Cardiac muscle cell (in vitro differentiated cells and primary cell): Measurements from ENCODE around the gene WIF1. TPM values are rescaled to one million over a fixed set of nuclear protein-coding genes. Genes with fewer than 3 reads are reported as not detected.
A peak's percentile ranks its signal among the peaks of the same experiment; 100 is the strongest.

Source experiments
- DNase-seq, 2 donors: peaks; one replicate each; pipeline versions ENCODE4 v3.0.0 to v3.0.0-alpha.2; 2010 to 2017; ENCODE audit warnings: low read depth in 1 of 2, low spot score in 1 of 2
- H3K27ac ChIP-seq: fragments of 200-600 bp; sonication (generic); 2 replicates; pipeline ENCODE4 v1.5.1; 2016
- H3K27me3 ChIP-seq: fragments of 200-600 bp; sonication (generic); 2 replicates; pipeline ENCODE4 v1.6.0; 2016; ENCODE audit warnings: control low read depth
- H3K36me3 ChIP-seq: fragments of 200-600 bp; sonication (generic); 2 replicates; pipeline ENCODE4 v1.5.1; 2016; ENCODE audit warnings: control low read depth
- H3K4me1 ChIP-seq: fragments of 200-600 bp; sonication (generic); 2 replicates; pipeline ENCODE4 v1.8.1; 2017; ENCODE audit warnings: low read depth, mild to moderate bottlenecking, mixed run types
- H3K4me3 ChIP-seq: fragments of 200-600 bp; sonication (generic); 2 replicates; pipeline ENCODE4 v1.5.1; 2016; ENCODE audit warnings: mild to moderate bottlenecking
- H3K9me3 ChIP-seq: fragments of 200-600 bp; sonication (generic); 2 replicates; pipeline ENCODE4 v1.5.1; 2017; ENCODE audit warnings: low read depth, mild to moderate bottlenecking, control low read depth
- polyA plus RNA-seq: library from polyadenylated mRNA; unstranded; fragments of >200 nt; fragmentation: Nextera tagmentation; extraction: Ambion mirVana; gene quantifications from 2 replicates; pipeline ENCODE4 v1.2.1, GENCODE V29; 2016
- total RNA-seq: library from RNA; depleted of rRNA; stranded (reverse); fragments of >200 nt; gene quantifications from 2 replicates; pipeline ENCODE4 v1.2.3, GENCODE V29; 2016
- TF ChIP-seq, protein P1 (sequence below): IDR thresholded peaks from 2 replicates; pipeline ENCODE4 v1.5.1; 2012; ENCODE audit warnings: low read depth, mild to moderate bottlenecking, low read length

Gene WIF1
- total and polyA plus RNA-seq, 2 experiments from 2014 or later: not detected

- no peak overlapping the region for H3K27ac ChIP-seq
- no peak overlapping the region for H3K4me3 ChIP-seq
- DNase-seq: no peak
- no peaks in the 10 kb centered on the region for H3K36me3 ChIP-seq
- H3K9me3 ChIP-seq: no peaks in the 10 kb centered on the region
- peaks cover 43% of the 10 kb centered on the region for H3K27me3 ChIP-seq
- H3K4me1 ChIP-seq: no peaks in the 10 kb centered on the region
- TF ChIP-seq, protein P1, sequence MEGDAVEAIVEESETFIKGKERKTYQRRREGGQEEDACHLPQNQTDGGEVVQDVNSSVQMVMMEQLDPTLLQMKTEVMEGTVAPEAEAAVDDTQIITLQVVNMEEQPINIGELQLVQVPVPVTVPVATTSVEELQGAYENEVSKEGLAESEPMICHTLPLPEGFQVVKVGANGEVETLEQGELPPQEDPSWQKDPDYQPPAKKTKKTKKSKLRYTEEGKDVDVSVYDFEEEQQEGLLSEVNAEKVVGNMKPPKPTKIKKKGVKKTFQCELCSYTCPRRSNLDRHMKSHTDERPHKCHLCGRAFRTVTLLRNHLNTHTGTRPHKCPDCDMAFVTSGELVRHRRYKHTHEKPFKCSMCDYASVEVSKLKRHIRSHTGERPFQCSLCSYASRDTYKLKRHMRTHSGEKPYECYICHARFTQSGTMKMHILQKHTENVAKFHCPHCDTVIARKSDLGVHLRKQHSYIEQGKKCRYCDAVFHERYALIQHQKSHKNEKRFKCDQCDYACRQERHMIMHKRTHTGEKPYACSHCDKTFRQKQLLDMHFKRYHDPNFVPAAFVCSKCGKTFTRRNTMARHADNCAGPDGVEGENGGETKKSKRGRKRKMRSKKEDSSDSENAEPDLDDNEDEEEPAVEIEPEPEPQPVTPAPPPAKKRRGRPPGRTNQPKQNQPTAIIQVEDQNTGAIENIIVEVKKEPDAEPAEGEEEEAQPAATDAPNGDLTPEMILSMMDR: no peak
Observed at GRCh38 chr12:65164774-65165173, 43.7 kb upstream of the WIF1 start.

DNA sequence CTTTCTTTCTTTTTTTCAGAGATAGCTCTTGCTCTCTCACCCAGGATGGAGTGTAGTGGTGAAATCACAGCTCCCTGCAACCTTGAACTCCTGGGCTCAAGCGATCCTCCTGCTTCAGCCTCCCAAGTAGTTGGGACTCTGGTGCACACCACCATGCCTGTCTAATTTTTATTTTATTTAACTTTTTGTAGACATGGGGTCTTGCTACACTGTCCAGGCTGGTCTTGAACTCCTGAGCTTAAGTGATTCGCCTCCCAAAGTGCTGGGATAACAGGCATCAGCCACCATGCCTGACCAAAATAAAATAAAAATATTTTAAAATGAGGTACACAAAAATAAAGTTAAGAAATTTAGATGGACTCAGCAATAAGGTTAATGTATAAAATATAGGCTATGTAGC is 43.1 kb upstream of the WIF1 start:
- no peak for DNase-seq
- H3K27ac ChIP-seq: no peak overlapping the region
- no peaks in the 10 kb centered on the region for H3K36me3 ChIP-seq
- no peaks in the 10 kb centered on the region for H3K9me3 ChIP-seq
- peaks cover 44% of the 10 kb centered on the region for H3K27me3 ChIP-seq
- no peaks in the 10 kb centered on the region for H3K4me1 ChIP-seq
- no peak overlapping the region for H3K4me3 ChIP-seq
- TF ChIP-seq, protein P1: no peak

GRCh38 chr12:65162609-65163008 is 41.5 kb upstream of the WIF1 start:
- no peak overlapping the region for H3K27ac ChIP-seq
- H3K27me3 ChIP-seq: peaks cover 41% of the 10 kb centered on the region
- no peaks in the 10 kb centered on the region for H3K36me3 ChIP-seq
- no peaks in the 10 kb centered on the region for H3K9me3 ChIP-seq
- no peak for DNase-seq
- H3K4me1 ChIP-seq: no peaks in the 10 kb centered on the region
- no peak overlapping the region for H3K4me3 ChIP-seq
- TF ChIP-seq, protein P1: no peak

GRCh38 chr12:65157091-65157490 is 36.0 kb upstream of the WIF1 start:
- no peaks in the 10 kb centered on the region for H3K36me3 ChIP-seq
- no peak for DNase-seq
- H3K4me1 ChIP-seq: no peaks in the 10 kb centered on the region
- H3K9me3 ChIP-seq: no peaks in the 10 kb centered on the region
- H3K4me3 ChIP-seq: no peak overlapping the region
- no peak overlapping the region for H3K27ac ChIP-seq
- TF ChIP-seq, protein P1: no peak
- peaks cover 31% of the 10 kb centered on the region for H3K27me3 ChIP-seq

DNA sequence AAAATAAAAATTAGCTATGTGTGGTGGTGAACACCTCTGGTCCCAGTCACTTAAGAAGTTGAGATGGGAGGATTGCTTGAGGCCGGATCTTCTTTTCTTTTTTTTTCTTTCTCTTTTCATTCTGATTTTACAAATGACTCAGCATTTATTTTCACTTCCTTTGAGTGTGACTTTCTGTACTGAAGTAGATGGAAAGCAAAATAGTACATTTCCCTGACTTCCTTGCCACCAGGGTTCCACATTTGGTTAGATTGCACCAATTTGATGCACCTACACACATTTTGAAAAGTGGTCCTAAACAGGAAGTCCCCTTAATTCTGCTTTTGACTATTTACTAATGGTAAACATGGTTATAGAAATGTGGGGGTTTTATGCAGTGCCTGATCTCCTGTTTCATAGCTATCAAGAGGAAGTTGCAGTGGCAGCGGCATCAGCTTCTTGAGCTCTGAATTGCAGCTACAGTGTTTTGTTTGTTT is 35.3 kb upstream of the WIF1 start:
- no peak overlapping the region for H3K27ac ChIP-seq
- H3K9me3 ChIP-seq: no peaks in the 10 kb centered on the region
- no peaks in the 10 kb centered on the region for H3K4me1 ChIP-seq
- H3K36me3 ChIP-seq: no peaks in the 10 kb centered on the region
- peaks cover 29% of the 10 kb centered on the region for H3K27me3 ChIP-seq
- TF ChIP-seq, protein P1: no peak
- no peak overlapping the region for H3K4me3 ChIP-seq
- peak in 1 of 2 donors; percentile 10 for DNase-seq

DNA sequence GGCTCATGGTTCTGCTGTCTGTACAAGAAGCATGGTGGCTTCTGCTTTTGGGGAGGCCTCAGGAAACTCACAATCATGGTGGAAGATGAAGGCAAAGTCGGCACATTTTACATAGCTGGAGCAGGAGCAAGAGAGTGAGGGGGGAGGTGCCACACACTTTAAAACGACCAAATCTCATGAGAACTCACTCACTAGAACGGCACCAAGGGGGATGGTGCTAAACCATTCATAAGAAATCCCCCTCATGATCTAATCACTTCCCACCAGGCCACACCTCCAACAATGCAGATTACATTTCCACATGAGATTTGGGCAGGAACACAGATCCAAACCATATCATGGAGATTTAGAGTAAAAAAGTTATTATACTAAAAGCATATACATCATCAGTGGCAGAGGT is 34.7 kb upstream of the WIF1 start:
- H3K9me3 ChIP-seq: no peaks in the 10 kb centered on the region
- H3K27ac ChIP-seq: no peak overlapping the region
- H3K36me3 ChIP-seq: no peaks in the 10 kb centered on the region
- no peak overlapping the region for H3K4me3 ChIP-seq
- TF ChIP-seq, protein P1: no peak
- H3K27me3 ChIP-seq: peaks cover 28% of the 10 kb centered on the region
- DNase-seq: no peak
- H3K4me1 ChIP-seq: no peaks in the 10 kb centered on the region
